K562 (cell line): Measurements from ENCODE around the gene RPRD1B. TPM values are rescaled to one million over a fixed set of nuclear protein-coding genes. Genes with fewer than 3 reads are reported as not detected.
A peak's percentile ranks its signal among the peaks of the same experiment; 100 is the strongest.

ENCODE experiments used
- ARID1B ChIP-seq: fragments of 450-650 bp; IDR thresholded peaks from 2 replicates; pipeline ENCODE4 v1.6.1; 2016; ENCODE audit warnings: antibody characterized with exemption, mild to moderate bottlenecking, inconsistent platforms
- ETV1 ChIP-seq: fragments of 450-650 bp; conservative IDR thresholded peaks from 2 replicates; pipeline ENCODE4 v1.6.1; 2016; ENCODE audit warnings: missing genetic modification characterization, control low read depth, low read depth, missing compliant biosample characterization
- GTF2A2 ChIP-seq: IDR thresholded peaks from 2 replicates; pipeline ENCODE4 v1.6.1; 2016; ENCODE audit warnings: mild to moderate bottlenecking, missing genetic modification characterization, missing compliant biosample characterization
- MAZ ChIP-seq, 2 experiments: fragments of 450-650 bp in 1 of 2; sonication (generic) in 1 of 2; formaldehyde crosslinking; IDR thresholded peaks in 1 of 2; conservative IDR thresholded peaks in 1 of 2; 2 replicates each; pipeline versions ENCODE4 v1.4.0 to v1.5.0; 2020; ENCODE audit warnings: mild to moderate bottlenecking in 1 of 2, missing genetic modification reagents in 1 of 2
- TCF7 ChIP-seq: sonication (generic); IDR thresholded peaks from 2 replicates; pipeline ENCODE4 v1.6.1; 2016; ENCODE audit warnings: antibody characterized with exemption, borderline replicate concordance
- YY1 ChIP-seq, 3 experiments: IDR thresholded peaks; 2 replicates each; pipeline ENCODE4 v1.6.1; 2011; ENCODE audit warnings: low read length in 2 of 3, mild to moderate bottlenecking in 2 of 3, moderate library complexity in 2 of 3, borderline replicate concordance in 1 of 3, control low read depth in 1 of 3, low read depth in 1 of 3; ENCODE audit not compliant: insufficient read depth in 3 of 3, insufficient replicate concordance in 2 of 3, control insufficient read depth in 1 of 3, insufficient read length in 1 of 3; ENCODE audit errors: extremely low read depth in 1 of 3
- ZKSCAN1 ChIP-seq: fragments of 150-350 bp; IDR thresholded peaks from 2 replicates; pipeline ENCODE4 v1.6.1; 2016; ENCODE audit warnings: low read depth, low read length
- ZNF175 ChIP-seq: fragments of 200-800 bp; sonication (Bioruptor generic); IDR thresholded peaks from 2 replicates; pipeline ENCODE4 v1.6.1; 2016; ENCODE audit warnings: low read depth, mild to moderate bottlenecking, missing genetic modification characterization, missing compliant biosample characterization
- ZNF184 ChIP-seq: sonication (generic); formaldehyde crosslinking; IDR thresholded peaks from 2 replicates; pipeline ENCODE4 v1.5.0; 2020; ENCODE audit warnings: missing genetic modification reagents
- ZNF584 ChIP-seq: fragments of 200-800 bp; sonication (Bioruptor generic); IDR thresholded peaks from 2 replicates; pipeline ENCODE4 v1.6.1; 2016; ENCODE audit warnings: low read depth, mild to moderate bottlenecking, missing genetic modification characterization, missing compliant biosample characterization
- ZNF592 ChIP-seq: fragments of 450-650 bp; IDR thresholded peaks from 2 replicates; pipeline ENCODE4 v1.6.1; 2017; ENCODE audit warnings: antibody characterized with exemption, mild to moderate bottlenecking
- ZNF639 ChIP-seq, 2 experiments: fragments of 200-800 bp in 1 of 2; sonication (Bioruptor generic) in 1 of 2; sonication (generic) in 1 of 2; formaldehyde crosslinking in 1 of 2; IDR thresholded peaks in 1 of 2; conservative IDR thresholded peaks in 1 of 2; 2 replicates each; pipeline versions ENCODE4 v1.5.0 to v1.6.1; 2016 to 2020; ENCODE audit warnings: missing compliant biosample characterization in 1 of 2, missing genetic modification characterization in 1 of 2, missing genetic modification reagents in 1 of 2
- ZSCAN29 ChIP-seq: fragments of 450-650 bp; IDR thresholded peaks from 2 replicates; pipeline ENCODE4 v1.6.1; 2017
- polyA plus RNA-seq, 8 experiments: library from polyadenylated mRNA; depleted of rRNA in 4 of 8; stranded (reverse) in 5 of 8; unstranded in 3 of 8; fragments of >200 nt; fragmentation: Nextera tagmentation in 2 of 8; fragmentation: Illumina TruSeq in 1 of 8; extraction: Ambion mirVana in 2 of 8; extraction: Trizol in 1 of 8; gene quantifications; 2 replicates each; pipeline versions ENCODE4 v1.2.1 to v1.2.3, GENCODE V29; 2011 to 2014; ENCODE audit warnings: inconsistent platforms in 1 of 8, missing spikeins in 1 of 8
- total RNA-seq, 7 experiments: library from RNA; depleted of rRNA in 6 of 7; stranded (reverse); fragments of >200 nt in 6 of 7; fragmentation: Illumina TruSeq in 2 of 7; extraction: Trizol in 2 of 7; gene quantifications; 2 replicates each; pipeline versions ENCODE4 v1.2.1 to v1.2.3, GENCODE V29; 2011 to 2021; ENCODE audit warnings: low replicate concordance in 1 of 7
- TF ChIP-seq, protein P1 (sequence below): fragments of 450-650 bp; formaldehyde crosslinking; IDR thresholded peaks from 2 replicates; pipeline ENCODE4 v1.4.0; 2020; ENCODE audit warnings: mild to moderate bottlenecking, moderate library complexity
- TF ChIP-seq, protein P2 (sequence below): fragments of 450-650 bp; IDR thresholded peaks from 2 replicates; pipeline ENCODE4 v1.6.1; 2016

Gene RPRD1B
- total and polyA plus RNA-seq, 9 of the 15 experiments (the other 6 are each of a cell fraction or from before 2014, with no cell fraction given) = 5.5 to 43.0 (median 24.4) TPM

DNA sequence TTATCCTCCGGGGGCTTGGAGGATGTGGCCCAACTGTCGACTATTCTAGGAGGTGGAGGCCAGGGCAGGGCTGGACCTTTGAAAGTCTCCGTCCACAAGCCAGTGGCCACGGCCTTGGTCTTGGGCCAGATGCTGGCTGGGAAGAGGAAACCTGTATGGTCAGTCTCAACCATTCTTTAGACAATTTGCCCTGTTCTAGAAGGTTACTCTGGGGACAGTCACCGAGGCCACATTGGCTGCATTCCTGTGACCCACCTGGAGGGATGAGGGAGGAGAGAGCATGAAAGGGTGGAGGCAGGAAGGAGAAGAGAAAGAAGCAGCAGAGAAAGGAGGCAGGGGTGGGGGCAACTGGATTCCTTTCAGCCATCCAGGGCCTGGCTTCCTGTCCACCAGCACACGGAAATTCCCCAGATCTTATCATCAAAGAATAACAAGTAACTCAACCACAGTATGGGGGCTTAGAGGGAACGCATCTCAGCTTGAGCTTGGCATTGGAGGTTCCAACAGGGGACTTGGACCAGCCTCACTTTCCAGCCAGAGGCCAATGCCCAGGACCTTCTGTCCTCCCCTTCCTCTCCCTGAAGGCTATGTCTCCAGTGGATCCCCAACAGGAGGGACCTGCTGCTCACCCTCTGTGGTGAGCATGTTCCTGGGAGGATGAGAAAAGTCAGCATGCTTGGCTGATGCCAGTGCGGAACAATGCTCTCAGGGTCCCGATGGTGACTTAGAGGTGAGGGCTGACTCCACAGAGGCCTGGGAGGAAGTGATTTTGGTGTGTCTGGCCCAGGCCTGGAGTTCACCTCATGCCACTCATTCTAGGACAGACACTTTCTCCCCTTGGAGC lies 101.1 kb downstream of the RPRD1B start (continued):
- TF ChIP-seq, protein P1, sequence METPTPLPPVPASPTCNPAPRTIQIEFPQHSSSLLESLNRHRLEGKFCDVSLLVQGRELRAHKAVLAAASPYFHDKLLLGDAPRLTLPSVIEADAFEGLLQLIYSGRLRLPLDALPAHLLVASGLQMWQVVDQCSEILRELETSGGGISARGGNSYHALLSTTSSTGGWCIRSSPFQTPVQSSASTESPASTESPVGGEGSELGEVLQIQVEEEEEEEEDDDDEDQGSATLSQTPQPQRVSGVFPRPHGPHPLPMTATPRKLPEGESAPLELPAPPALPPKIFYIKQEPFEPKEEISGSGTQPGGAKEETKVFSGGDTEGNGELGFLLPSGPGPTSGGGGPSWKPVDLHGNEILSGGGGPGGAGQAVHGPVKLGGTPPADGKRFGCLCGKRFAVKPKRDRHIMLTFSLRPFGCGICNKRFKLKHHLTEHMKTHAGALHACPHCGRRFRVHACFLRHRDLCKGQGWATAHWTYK (CRISPR knock-in tag) = no peak
- TF ChIP-seq ZKSCAN1 = no peak
- TF ChIP-seq, protein P2, sequence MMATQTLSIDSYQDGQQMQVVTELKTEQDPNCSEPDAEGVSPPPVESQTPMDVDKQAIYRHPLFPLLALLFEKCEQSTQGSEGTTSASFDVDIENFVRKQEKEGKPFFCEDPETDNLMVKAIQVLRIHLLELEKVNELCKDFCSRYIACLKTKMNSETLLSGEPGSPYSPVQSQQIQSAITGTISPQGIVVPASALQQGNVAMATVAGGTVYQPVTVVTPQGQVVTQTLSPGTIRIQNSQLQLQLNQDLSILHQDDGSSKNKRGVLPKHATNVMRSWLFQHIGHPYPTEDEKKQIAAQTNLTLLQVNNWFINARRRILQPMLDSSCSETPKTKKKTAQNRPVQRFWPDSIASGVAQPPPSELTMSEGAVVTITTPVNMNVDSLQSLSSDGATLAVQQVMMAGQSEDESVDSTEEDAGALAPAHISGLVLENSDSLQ = 0 out of 2 replicates have a peak, but pooled peaks have one; percentile 5
- peak; percentile 23 for TF ChIP-seq ARID1B
- TF ChIP-seq YY1 (IDR thresholded peaks at IDR 0.05; ENCODE audit: borderline replicate concordance in 1 of 3, control insufficient read depth in 1 of 3, extremely low read depth in 1 of 3, insufficient read depth in 3 of 3, insufficient read length in 1 of 3, insufficient replicate concordance in 2 of 3, low read depth in 1 of 3, low read length in 2 of 3) = no peak
- TF ChIP-seq ZNF175 (CRISPR knock-in tag) = 0 out of 2 replicates have a peak, but pooled peaks have one; percentile 21
- peak; percentile 83; the same call in 1 of the 2 replicates for TF ChIP-seq TCF7
- TF ChIP-seq ZNF184 (CRISPR knock-in tag) = peak; percentile 82
- TF ChIP-seq ETV1 = peak; percentile 67
- TF ChIP-seq ZNF639 (CRISPR knock-in tag; conservative IDR thresholded peaks at IDR 0.05 in 1 of 2, IDR thresholded peaks at IDR 0.05 in 1 of 2) = peak in 1 of 2 experiments; percentile 60; a peak in 2 of 4 replicates
- TF ChIP-seq ZNF592 = 0 out of 2 replicates have a peak, but pooled peaks have one; percentile 35
- TF ChIP-seq ZNF584 = 0 out of 2 replicates have a peak, but pooled peaks have one; percentile 45
- TF ChIP-seq MAZ (CRISPR knock-in tag; conservative IDR thresholded peaks at IDR 0.05 in 1 of 2, IDR thresholded peaks at IDR 0.05 in 1 of 2) = peak in 1 of 2 experiments; percentile 31; a peak in 2 of 4 replicates
- TF ChIP-seq ZSCAN29 = no peak
- TF ChIP-seq GTF2A2 (tag) = no peak
